ENCODE measurements around the gene PDK1.

PDK1 gene

GRCh38 chr2:172600557-172601008, 44.7 kb downstream of the PDK1 start:
- no peak for DNase-seq

- no peak for DNase-seq
Observed at GRCh38 chr2:172606285-172606684, 50.4 kb downstream of the PDK1 start.

- no peak for DNase-seq
Observed at GRCh38 chr2:172607379-172607928, 51.6 kb downstream of the PDK1 start.

GRCh38 chr2:172609488-172609887, 53.6 kb downstream of the PDK1 start:
- DNase-seq: no peak

- no peak for DNase-seq
Observed at GRCh38 chr2:172612051-172612450, 56.2 kb downstream of the PDK1 start.

- DNase-seq: no peak
Observed at GRCh38 chr2:172613040-172613439, 57.1 kb downstream of the PDK1 start.

GRCh38 chr2:172613615-172614231, 57.8 kb downstream of the PDK1 start:
- no peak for DNase-seq

GRCh38 chr2:172614932-172615331, 59.0 kb downstream of the PDK1 start:
- no peak for DNase-seq

GRCh38 chr2:172615727-172616261, 59.9 kb downstream of the PDK1 start:
- DNase-seq: no peak

GRCh38 chr2:172617115-172617514, 61.2 kb downstream of the PDK1 start:
- DNase-seq: no peak

- no peak for DNase-seq
Observed at GRCh38 chr2:172623249-172623965, 67.5 kb downstream of the PDK1 start.

GRCh38 chr2:172624996-172625395, 69.1 kb downstream of the PDK1 start:
- no peak for DNase-seq

GRCh38 chr2:172627181-172627580, 71.3 kb downstream of the PDK1 start:
- no peak for DNase-seq

GRCh38 chr2:172628085-172628484, 72.2 kb downstream of the PDK1 start:
- no peak for DNase-seq

- no peak for DNase-seq
Observed at GRCh38 chr2:172629586-172629985, 73.7 kb downstream of the PDK1 start.

GRCh38 chr2:172630181-172630580, 74.3 kb downstream of the PDK1 start:
- DNase-seq: no peak

GRCh38 chr2:172634477-172634876, 78.6 kb downstream of the PDK1 start:
- no peak for DNase-seq

- no peak for DNase-seq
Observed at GRCh38 chr2:172635548-172635947, 79.7 kb downstream of the PDK1 start.

GRCh38 chr2:172639256-172639655, 83.4 kb downstream of the PDK1 start:
- no peak for DNase-seq

- no peak for DNase-seq
Observed at GRCh38 chr2:172639823-172640222, 83.9 kb downstream of the PDK1 start.

- no peak for DNase-seq
Observed at GRCh38 chr2:172640389-172640788, 84.5 kb downstream of the PDK1 start.

- no peak for DNase-seq
Observed at GRCh38 chr2:172642301-172643020, 86.6 kb downstream of the PDK1 start.

GRCh38 chr2:172643142-172643541, 87.3 kb downstream of the PDK1 start:
- DNase-seq: no peak

Measured in NCI-H187 (cell line).